Measurements from ENCODE around the gene SSBP2.

Gene SSBP2

GRCh38 chr5:81547001-81547400 lies 203.9 kb downstream of the SSBP2 start:
- H3K27ac ChIP-seq, result no peak overlapping the region
- TF ChIP-seq CTCF (IDR thresholded peaks at IDR 0.05), result no peak
- no peak for DNase-seq (ENCODE audit: low spot score)
- no peak overlapping the region for H3K4me3 ChIP-seq

DNA sequence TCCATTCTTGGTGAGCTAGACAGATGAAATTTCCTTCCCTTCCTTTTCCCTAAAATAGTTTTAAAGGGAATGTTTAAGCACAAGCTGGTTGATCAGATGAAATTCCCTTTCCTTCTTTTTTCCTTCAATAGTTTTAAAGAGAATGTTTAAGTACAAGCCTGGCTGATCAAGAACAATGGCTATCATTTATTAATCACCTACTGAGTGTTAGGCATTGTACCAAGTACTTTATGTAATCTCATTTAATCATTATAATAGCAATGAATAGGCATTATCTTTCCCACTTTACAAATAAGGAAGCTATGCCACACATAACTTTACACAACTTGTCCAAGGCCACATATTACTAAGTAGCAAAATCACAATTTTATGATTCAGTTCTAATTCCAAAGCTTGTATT lies 205.0 kb downstream of the SSBP2 start:
- Histone ChIP-seq H3K4me3 (no peak overlapping the region), H3K27ac (no peak overlapping the region)
- DNase-seq (ENCODE audit: low spot score), result no peak
- no peak for TF ChIP-seq CTCF (IDR thresholded peaks at IDR 0.05)

GRCh38 chr5:81544351-81545018 lies 206.4 kb downstream of the SSBP2 start:
- DNase-seq (ENCODE audit: low spot score), result no peak
- no peak overlapping the region for H3K27ac ChIP-seq
- no peak overlapping the region for H3K4me3 ChIP-seq
- TF ChIP-seq CTCF (IDR thresholded peaks at IDR 0.05), result no peak

- no peak overlapping the region for H3K4me3 ChIP-seq
- H3K27ac ChIP-seq, result no peak overlapping the region
- no peak for TF ChIP-seq CTCF (IDR thresholded peaks at IDR 0.05)
- no peak for DNase-seq (ENCODE audit: low spot score)
These were observed 208.7 kb downstream of the SSBP2 start for GRCh38 chr5:81542242-81542641.

GRCh38 chr5:81537905-81538547 lies 212.9 kb downstream of the SSBP2 start:
- no peak for DNase-seq (ENCODE audit: low spot score)
- no peak for TF ChIP-seq CTCF (IDR thresholded peaks at IDR 0.05)
- H3K27ac ChIP-seq, result no peak overlapping the region
- H3K4me3 ChIP-seq, result no peak overlapping the region

DNA sequence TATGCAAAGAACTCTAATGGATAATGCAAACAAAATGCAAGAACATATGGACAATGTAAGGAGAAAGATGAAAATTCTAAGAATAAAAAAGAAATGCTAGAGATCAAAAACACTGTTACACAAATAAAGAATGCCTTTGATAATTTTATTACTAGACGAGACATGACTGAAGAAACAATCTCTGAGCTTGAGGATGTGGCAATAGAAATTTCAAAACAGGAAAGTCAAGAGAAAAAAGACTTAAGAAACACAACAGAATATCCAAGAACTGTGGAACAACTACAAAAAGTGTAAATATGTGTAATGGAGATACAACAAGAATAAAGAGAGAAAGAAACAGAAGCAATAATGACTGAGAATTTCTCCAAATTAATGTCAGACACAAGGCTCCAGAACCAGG lies 216.5 kb downstream of the SSBP2 start:
- TF ChIP-seq CTCF (IDR thresholded peaks at IDR 0.05), result no peak
- no peak for DNase-seq (ENCODE audit: low spot score)
- H3K27ac ChIP-seq, result no peak overlapping the region
- H3K4me3 ChIP-seq, result no peak overlapping the region

Measured in coronary artery (tissue), 2 donors.